NCI-H146 (cell line): ENCODE data around the gene MSANTD3.
"Not testable (repeated sequence)": the region's sequence is repeated elsewhere in the genome, so short reads cannot be mapped to it uniquely, and the experiment has no call there.

Experiments used
- DNase-seq: peaks from one replicate; lab custom pipeline; 2025; lab: John Stamatoyannopoulos, UW

The MSANTD3 gene

GRCh38 chr9:100426530-100427365 lies at the start of gene MSANTD3:
Gene MSANTD3, plus strand, starts transcription at chr9:100427143. Its CDS starts 14,796 bp downstream, at chr9:100441939.
- peak; percentile 55 for DNase-seq

DNA sequence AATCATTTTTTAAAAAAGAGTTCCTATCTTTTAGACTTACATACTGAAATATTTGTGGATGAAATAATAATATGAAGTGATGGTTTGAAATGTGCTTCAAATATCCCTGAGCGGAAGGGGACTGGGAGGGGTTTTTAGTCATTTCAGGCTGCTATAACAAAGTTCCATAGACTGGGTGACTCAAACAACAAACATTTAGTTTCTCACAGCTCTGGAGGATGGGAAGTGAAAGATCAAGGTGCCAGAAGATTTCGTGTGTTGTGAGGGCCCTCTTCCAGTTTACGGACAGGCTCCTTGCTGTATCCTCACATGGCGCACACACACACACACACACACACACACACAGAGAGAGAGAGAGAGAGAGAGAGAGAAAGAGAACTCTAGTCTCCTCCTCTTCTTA lies 47.1 kb upstream of the MSANTD3 start:
- no peak for DNase-seq

DNA sequence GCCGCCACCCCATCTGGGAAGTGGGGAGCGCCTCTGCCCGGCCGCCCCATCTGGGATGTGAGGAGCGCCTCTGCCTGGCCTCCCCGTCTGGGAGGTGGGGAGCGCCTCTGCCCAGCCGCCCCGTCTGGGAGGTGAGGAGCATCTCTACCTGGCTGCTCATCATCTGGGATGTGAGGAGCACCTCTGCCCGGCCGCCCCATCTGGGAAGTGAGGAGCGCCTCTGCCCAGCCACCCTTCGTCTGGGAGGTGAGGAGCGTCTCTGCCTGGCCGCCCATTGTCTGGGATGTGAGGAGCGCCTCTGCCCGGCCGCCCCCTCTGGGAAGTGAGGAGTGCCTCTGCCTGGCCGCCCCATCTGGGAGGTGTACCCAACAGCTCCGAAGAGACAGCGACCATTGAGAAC lies 34.0 kb upstream of the MSANTD3 start:
- not testable (repeated sequence) for DNase-seq

- no peak for DNase-seq
Observed at GRCh38 chr9:100394032-100394695, 32.8 kb upstream of the MSANTD3 start.

DNA sequence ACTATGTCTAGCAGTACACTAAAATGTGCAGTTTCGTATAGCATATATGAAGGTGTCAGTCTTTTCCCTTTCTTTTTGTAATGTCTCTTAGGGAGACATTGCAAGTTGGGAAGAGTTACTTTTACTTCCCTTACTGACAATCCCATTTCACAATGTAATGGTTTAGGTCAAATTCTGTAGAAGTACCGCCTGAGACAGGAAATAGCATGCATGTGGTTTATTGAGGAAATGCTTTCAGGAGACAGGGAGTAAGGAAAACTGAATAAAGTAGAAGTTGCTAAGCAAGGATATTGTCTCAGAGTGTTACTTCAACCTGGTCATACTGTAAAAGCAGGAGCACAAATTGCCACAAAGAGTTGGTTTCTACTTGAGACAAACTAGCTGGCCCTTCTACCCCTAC lies 32.1 kb upstream of the MSANTD3 start:
- DNase-seq: no peak

DNA sequence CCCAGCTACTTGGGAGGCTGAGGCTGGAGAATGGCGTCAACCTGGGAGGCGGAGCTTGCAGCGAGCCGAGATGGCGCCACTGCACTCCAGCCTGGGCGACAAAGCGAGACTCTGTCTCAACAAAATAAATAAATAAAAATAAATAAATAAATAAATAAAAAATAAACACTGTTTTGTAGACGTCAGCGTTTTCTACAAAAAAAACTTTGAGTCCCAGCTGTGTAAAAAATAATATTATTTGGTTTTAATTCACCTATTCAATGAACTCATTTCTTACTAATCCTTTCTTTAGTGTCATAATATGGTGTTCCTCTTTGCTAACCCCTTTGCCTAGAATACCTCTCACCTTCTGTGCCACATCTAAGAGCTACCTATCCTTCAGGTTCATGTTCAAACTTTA lies 30.2 kb upstream of the MSANTD3 start:
- no peak for DNase-seq

DNA sequence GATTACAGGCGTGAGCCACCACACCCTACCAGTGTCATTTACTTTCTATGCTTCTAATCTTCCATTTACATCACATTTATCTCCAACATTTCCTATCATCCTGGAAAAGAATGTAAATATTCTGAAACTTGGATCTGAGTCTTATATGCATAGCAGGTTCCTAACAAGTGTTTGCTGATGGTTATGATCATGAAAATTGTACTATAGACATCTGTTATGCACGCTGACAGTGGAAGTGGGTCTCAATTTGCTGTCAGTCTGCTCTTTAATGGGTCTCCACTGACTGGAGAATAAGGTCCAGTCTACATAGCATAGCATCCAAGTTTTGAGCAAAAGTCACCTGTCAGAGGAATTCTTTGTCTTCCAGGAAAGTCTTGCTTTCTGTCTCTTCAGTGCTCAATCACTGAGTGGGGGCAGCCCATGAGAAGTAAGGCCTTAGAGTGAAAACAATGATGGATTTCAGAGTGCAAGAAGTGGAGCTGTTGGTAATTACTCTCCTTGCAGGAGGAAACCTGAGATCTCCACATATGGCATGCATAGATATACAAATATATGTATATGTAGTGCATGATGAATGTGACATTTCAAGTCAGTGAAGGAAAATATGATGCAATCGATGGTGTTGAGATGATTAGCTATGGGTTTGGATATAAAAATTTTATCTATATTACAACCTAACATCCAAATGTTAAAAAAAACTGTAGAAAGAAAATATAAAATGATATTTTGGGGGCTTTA lies 29.2 kb upstream of the MSANTD3 start:
- DNase-seq: no peak

GRCh38 chr9:100401042-100401441 lies 25.9 kb upstream of the MSANTD3 start:
- no peak for DNase-seq

DNA sequence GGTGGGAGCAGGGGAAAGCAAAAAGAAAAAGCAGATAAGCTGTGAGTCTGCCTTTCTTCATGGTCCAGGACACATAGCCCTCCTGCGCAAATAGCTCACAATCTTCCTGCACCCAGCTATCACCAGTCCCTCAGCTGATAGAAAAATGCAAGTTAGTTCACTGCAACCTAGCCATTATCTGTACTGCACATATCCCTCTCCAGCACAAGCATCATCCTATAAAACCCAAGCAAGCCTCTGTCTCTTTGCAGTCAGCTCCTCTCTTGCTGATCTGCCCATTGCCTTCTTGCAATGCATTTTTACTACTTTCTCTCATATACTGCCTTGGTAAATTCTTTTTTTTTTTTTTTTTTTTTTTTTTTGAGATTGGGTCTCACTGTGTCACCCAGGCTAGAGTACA lies 20.0 kb upstream of the MSANTD3 start:
- DNase-seq: no peak

DNA sequence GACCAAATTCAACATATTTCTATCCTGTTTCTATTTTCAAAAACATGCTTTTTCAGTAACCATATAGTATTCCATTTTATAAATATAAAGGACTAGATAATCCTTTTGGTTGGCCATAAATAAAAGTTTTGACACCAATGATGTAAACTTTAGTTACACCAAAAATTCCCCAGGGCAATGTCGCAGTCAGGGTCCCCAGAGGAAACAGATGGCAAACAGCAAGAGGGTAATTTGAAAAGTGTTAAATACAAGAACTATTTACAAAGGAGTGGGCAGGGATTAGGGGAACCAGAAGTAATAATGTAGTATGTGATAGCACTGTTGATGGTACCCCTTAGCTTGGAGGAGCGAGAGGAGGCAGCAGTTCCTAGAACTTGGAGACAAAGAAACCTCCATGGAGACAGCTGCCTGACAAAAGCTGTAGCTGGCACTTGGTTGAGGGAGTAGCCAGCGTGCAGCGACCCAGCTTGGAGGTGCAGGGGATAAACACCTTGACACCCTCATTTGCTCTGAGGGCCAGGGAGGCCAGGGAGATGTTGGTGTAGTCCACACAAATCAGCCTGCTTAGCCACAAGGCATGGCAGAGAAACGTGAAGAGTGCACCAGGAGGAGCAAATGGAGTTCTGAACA lies 18.3 kb upstream of the MSANTD3 start:
- no peak for DNase-seq

GRCh38 chr9:100409176-100409556 lies 17.8 kb upstream of the MSANTD3 start:
- no peak for DNase-seq

GRCh38 chr9:100411472-100412283 lies 15.3 kb upstream of the MSANTD3 start:
- peak; percentile 90 for DNase-seq

DNA sequence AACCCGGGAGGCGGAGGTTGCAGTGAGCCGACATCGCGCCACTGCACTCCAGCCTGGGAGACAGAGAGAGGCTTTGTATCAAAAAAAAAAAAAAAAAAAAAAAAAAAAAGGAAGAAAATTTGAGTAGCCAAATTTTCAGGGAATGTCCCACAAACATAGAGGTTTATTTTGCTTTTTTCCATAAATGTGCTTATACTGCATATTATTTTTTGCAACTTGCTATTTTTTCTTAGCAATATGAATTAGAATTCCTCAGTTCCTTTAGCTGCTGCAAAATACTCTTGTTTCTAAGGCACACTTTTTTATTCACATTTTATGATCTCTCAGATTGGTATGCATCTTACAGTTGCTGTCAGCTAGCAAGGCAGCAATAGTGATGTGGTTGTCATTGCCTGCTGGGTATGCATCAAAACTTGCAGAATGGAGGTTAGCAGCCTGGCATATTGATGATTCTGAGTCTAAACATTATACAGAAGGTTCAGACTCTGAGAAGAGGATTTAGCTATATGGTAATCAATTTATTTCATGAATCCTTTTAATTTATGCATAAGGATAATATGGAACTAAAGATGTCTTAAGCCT lies 13.0 kb upstream of the MSANTD3 start:
- no peak for DNase-seq

DNA sequence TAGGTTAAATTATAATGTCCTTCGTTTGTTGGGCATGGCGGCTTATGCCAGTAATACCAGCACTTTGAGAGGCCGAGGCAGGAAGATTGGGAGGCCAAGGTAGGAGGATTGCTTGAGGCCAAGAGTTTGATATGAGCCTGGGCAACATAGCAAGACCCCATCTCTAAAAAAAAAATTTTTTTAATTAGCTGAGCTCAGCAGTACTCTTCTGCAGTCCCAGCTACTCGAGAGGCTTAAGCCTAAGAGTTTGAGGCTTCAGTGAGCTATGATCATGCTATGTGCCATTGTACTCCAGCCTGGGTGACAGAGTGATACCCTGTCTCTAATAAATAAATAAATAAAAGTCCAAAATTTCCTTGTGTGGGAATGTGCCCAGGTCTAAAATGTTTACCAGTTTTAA lies 9.1 kb upstream of the MSANTD3 start:
- no peak for DNase-seq

DNA sequence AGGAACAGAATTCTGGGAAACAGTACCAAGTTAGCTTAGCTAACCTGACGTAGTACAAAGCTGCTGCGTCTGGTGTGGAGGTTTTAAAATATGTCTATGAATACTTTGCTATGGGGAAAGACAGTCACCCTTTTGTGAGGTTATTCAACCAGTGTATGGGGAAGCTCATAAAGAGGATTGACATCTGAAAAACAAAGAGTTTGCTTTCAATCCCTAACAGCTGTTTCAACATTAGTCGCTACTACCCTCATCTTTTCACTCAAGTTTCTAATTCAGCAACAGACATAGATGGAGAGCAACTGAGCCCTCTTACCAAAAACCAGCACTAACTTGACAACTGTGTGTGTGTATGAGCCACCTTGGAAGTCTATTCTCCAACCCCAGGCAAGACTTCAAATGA lies 7.8 kb upstream of the MSANTD3 start:
- DNase-seq: peak; percentile 17

DNA sequence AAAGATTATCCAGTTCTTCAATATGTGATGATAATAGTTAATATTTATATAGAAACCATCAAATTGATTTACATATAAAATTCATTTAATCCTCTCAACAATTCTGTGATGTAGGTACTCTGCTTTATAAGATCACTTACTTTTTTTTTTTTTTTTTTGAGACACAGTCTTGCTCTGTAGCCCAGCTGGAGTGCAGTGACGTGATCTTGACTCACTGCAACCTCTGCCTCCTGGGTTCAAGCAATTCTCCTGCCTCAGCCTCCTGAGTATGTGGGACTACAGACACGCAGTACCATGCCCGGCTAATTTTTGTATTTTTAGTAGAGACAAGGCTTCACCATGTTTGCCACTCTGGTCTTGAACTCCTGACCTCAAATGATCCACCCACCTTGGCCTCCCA lies 5.8 kb upstream of the MSANTD3 start:
- DNase-seq: not testable (repeated sequence)

DNA sequence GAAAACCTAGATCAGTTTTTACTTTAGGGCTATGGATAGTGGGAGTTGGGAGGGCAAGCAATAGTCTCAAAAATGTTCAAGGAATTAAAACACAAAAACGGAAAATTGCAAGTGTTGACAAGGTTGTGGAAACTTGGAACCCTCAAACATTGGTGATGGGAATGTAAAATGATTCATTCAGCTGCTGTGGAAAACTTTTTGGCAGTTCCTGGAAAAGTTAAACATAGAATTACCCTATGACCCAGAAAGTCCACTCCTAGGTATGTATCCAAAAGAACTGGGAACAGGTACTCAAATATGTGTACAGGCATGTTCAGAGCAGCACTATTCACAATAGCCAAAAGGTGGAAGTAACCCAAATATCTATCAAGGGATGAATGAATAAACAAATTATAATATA lies 1.2 kb upstream of the MSANTD3 start:
- DNase-seq: no peak

DNA sequence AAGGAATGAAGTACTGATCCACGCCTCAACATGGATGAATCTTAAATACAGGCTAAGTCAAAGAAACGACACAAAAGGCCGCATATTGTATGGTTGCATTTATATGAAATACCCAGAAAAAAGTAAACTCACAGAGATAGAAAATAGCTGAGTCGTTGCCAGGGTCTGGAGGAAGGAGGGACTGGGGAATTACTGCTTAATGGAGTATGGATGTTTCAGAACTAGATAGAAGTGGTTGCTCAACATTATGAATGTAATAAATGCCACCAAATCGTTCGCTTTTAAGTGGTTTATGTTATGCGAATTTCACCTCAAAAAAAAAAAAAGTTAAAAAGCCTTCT lies 784 bp upstream of the MSANTD3 start:
- no peak for DNase-seq

DNA sequence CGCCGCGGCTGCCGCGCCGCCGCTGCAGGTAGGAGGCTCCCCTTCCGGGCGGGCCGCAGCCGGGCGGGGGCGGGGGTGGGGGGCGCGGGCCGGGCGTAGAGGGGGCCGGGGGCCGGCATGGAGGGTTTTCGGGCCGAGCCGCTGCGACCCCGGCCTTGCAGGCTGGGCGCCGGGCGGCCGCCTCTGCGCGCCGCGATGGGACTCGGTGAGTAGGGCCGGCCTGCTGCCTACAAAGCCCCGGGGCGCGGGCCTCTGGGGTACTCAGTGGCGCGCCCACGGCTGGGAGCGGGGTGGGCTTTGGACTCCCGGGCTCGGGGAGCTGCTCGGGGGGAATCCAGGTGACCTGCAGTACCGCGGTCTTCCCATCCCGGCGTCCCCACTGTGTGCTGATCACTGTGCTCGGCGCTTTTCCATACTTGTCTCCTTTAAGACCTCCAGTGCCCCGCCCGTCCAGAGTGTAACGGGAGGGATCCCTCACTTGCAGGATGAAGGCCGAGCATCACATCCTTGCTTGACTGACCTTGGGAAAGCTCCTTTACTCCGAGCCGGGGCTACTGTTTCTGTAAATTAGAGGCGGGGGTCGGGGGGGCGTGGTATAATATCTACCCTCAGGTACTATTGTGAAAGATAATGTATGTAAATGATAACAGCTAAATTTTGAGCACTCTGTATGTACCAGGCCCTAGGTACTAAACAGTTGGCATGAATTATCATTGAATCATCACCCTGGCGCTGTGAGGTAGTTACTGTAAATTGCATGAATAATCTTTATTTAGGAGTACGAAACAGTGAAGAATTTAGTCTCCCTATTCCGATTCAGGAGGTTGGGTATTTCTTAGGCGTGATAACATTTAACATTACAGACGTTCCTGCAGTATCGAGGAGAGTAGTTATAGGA lies 672 bp downstream of the MSANTD3 start:
- DNase-seq: peak; percentile 66
